Glomerular endothelial cell (primary cell): ENCODE results near the gene KCNK4. TPM values are rescaled to one million over a fixed set of nuclear protein-coding genes. Genes with fewer than 3 reads are reported as not detected.
A peak's percentile ranks its signal among the peaks of the same experiment; 100 is the strongest.
"Not testable (repeated sequence)": the region's sequence is repeated elsewhere in the genome, so short reads cannot be mapped to it uniquely, and the experiment has no call there.

Experiments
- DNase-seq: peaks from one replicate; pipeline ENCODE4 v3.0.0-alpha.2; 2011; ENCODE audit warnings: low read depth, low spot score; ENCODE audit errors: extremely low read depth
- total RNA-seq: library from RNA; depleted of rRNA; stranded (reverse); fragments of >200 nt; gene quantifications from 2 replicates; pipeline ENCODE4 v1.2.3, GENCODE V29; 2015

KCNK4 gene
- total RNA-seq, 1 donor from 2014 or later: not detected

DNA sequence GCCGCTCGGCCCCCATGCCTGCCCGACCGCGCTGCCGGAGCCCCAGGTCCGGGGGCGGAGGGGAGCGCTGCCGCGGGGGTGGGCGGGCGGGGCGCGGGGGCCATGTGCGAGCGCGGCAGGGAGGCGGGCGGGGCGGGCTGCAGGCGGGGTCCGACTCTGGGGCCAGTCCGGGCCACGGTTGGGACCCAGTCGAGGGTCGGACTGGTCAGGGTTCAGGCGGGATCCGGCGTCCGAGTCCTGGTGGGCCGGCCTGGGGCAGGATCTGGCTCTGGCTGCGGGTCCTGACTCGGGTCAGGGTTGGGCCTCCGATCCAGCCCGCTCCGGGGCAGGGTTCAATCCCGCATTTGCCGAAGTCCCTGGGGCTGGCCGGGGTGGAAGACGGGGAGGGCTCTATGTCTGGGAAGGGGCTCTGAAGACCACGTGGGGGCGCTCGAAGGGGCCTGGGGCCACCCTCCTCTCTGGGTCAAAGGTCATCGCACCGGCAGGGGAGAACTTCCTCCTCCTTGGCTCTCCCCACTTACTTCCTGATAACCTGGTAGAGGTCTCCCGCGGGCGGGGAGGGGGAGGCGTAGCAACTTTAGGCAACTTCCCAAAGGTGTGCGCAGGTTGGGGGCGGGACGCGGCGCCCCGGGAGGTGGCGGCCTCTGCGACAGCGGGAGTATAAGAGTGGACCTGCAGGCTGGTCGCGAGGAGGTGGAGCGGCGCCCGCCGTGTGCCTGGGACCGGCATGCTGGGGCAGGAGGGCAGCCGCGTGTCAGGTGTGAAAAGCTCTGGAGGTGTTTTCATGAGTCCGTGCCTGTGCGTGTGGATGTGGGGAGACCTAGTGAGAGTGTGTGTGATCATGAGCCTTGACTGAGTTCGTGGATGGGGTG is 14.8 kb downstream of the KCNK4 start:
- no peak for DNase-seq

- DNase-seq: no peak
Measured at GRCh38 chr11:64306563-64306875, 15.4 kb downstream of the KCNK4 start.

DNA sequence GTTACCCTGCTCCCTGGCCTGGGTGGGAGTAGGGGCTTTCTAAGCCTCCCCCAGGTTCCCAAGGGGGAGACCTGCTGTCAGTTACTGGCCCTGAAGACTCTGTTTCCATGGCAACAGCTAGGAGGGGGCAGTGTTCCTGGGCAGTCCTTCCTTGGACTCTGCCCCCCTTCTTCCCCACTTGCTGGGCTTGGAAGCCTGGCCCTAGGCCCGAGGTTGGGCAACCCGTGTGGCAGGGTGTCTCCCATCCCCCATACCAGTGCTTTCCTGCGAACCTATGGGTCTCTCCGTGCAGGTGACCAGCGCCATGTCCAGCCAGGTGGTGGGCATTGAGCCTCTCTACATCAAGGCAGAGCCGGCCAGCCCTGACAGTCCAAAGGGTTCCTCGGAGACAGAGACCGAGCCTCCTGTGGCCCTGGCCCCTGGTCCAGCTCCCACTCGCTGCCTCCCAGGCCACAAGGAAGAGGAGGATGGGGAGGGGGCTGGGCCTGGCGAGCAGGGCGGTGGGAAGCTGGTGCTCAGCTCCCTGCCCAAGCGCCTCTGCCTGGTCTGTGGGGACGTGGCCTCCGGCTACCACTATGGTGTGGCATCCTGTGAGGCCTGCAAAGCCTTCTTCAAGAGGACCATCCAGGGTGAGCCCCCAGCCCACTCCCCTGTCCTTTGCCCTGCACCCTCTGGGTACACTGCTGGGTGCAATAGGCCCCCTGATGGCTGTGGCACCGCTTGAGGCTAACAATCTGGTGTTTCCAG is 15.9 kb downstream of the KCNK4 start:
- no peak for DNase-seq

- not testable (repeated sequence) for DNase-seq
Measured at GRCh38 chr11:64307795-64308194, 16.7 kb downstream of the KCNK4 start.

DNA sequence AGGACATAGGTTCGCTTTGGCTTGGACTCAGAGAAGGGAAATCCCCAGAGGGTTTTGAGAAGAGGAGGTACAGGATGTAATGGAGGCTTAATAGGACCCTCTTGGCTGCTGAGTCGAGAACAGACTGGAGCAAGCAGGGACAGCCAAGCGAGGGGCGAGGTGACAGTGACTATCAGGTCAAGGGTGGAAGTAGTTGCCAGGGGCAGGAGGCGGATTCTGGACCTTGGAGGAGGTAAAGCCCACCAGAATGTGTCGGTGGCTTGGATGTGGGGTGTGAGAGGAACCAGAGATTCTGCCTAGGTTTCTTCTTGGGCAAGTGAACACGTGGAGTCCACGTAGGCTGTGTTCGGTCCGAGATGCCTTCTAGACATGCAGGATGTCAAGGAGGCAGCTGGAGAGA is 21.8 kb downstream of the KCNK4 start:
- DNase-seq: no peak

GRCh38 chr11:64313491-64314145 is 22.5 kb downstream of the KCNK4 start:
- DNase-seq: no peak

- no peak for DNase-seq
Measured at GRCh38 chr11:64314146-64314804, 23.2 kb downstream of the KCNK4 start.

GRCh38 chr11:64314805-64315561 is 23.9 kb downstream of the KCNK4 start:
- no peak for DNase-seq

DNA sequence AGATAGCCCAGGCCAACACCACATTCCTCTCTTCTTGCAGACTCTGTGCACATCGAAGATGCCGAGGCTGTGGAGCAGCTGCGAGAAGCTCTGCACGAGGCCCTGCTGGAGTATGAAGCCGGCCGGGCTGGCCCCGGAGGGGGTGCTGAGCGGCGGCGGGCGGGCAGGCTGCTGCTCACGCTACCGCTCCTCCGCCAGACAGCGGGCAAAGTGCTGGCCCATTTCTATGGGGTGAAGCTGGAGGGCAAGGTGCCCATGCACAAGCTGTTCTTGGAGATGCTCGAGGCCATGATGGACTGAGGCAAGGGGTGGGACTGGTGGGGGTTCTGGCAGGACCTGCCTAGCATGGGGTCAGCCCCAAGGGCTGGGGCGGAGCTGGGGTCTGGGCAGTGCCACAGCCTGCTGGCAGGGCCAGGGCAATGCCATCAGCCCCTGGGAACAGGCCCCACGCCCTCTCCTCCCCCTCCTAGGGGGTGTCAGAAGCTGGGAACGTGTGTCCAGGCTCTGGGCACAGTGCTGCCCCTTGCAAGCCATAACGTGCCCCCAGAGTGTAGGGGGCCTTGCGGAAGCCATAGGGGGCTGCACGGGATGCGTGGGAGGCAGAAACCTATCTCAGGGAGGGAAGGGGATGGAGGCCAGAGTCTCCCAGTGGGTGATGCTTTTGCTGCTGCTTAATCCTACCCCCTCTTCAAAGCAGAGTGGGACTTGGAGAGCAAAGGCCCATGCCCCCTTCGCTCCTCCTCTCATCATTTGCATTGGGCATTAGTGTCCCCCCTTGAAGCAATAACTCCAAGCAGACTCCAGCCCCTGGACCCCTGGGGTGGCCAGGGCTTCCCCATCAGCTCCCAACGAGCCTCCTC is 24.8 kb downstream of the KCNK4 start:
- not testable (repeated sequence) for DNase-seq

DNA sequence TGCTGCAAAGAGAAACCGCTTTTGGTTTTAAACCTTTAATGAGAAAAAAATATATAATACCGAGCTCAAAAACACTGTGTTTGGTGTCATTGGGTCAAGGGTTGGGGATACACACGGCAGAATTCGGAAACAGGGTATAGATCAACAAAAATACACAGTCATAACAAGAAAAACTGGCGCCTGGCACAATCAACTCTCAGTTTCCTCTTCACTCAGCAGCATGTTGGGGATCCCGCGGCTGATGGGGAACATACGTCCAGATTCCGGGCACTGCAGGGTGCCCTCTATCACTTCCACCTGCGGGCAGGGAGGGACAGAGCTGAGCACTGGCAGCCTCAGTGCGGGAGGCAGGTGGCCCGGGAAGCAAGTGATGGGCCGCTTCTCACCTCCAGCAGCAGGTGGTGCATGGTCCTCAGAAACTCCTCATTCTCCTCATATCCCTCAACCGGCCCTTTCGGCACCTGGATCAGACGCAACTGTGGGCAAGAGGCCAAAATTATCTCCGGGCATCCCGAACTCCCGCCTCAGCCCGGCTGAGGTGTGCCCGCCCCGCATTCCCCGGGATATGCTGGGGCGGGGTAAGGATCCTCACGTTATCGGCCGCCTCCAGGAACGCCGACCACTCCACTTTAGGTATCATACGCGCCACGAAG is 25.7 kb downstream of the KCNK4 start:
- no peak for DNase-seq

DNA sequence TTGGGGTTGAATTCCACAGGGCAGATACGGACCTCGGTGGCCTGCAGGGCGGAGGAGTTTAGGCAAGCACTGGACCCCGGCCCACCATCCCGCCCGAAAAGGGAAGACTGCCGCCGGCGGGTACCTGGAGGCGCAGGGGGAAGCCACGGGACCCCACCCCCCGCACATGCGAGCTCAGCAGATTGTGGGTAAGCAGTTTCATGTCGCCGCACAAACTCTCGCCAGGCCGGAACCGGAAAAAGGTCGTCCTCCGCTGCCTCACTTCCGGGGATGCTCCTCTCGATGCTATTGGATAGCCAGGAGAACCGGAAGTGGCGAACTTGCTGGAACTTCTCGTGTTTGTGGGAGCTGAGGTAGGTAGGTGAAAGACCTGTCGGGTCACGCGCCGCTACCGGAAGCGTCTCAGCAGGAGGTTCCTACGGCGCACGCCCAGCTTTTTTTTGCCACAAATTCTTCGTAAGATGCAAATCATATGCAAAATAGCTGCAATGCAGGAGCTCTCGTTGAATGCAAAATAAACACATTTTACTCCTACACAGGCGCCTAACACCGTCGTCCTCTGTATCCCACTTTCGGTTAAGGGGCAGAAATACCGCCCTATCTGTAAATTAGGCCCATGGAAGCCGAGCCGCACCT is 26.3 kb downstream of the KCNK4 start, which contains the start of gene TRMT112:
Gene TRMT112, minus strand, starts transcription at position 235 of the 636 bp plus-strand sequence. Its CDS starts 33 bp downstream, at position 202.
- peak; percentile 77 for DNase-seq

- peak; percentile 61 for DNase-seq
Measured at GRCh38 chr11:64317961-64318765, 27.1 kb downstream of the KCNK4 start, which contains the start of gene PRDX5. Gene PRDX5 (plus strand): TSS chr11:64318121. CDS start chr11:64318216, 95 bp downstream.

GRCh38 chr11:64318766-64319761 is 28.0 kb downstream of the KCNK4 start:
- DNase-seq: no peak

DNA sequence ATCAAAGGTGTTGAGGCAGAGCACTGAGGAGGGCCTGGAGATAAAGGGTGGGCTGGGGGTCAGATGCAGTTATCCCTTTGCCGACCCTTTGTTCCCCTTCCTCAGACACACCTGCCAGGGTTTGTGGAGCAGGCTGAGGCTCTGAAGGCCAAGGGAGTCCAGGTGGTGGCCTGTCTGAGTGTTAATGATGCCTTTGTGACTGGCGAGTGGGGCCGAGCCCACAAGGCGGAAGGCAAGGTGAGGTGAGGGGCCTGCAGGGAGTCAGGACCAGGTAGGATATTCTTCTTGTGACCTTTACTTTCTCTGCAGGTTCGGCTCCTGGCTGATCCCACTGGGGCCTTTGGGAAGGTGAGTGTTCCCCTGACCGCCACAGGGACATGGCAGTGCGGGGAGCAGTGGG is 29.5 kb downstream of the KCNK4 start:
- no peak for DNase-seq

DNA sequence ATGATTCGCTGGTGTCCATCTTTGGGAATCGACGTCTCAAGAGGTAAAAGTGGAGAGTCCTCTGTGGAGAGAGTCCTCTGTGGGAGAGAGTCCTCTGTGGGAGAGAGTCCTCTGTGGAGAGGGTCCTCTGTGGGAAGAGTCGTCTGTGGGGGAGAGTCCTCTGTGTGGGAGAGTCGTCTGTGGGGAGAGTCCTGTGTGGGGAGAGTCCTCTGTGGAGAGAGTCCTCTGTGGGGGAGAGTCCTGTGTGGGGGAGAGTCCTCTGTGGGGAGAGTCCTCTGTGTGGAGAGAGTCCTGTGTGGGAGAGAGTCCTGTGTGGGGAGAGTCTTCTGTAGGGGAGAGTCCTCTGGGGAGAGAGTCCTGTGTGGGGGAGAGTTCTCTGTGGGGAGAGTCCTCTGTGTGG is 29.9 kb downstream of the KCNK4 start:
- no peak for DNase-seq

DNA sequence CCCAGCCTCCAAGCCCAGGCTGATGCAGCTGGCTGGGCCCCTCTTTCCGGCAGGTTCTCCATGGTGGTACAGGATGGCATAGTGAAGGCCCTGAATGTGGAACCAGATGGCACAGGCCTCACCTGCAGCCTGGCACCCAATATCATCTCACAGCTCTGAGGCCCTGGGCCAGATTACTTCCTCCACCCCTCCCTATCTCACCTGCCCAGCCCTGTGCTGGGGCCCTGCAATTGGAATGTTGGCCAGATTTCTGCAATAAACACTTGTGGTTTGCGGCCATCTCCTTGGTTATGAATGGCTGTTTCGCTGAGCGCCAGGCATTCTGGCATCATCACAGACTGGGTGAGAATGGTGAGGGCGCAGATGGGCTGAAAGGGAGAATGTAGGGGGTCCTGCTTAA is 30.4 kb downstream of the KCNK4 start:
- no peak for DNase-seq
